ENCODE measurements around the gene LPP. TPM values are rescaled to one million over a fixed set of nuclear protein-coding genes. Genes with fewer than 3 reads are reported as not detected.

Gene LPP
- total and polyA plus RNA-seq, 2 of the 13 experiments (the other 11 are each of a cell fraction or from before 2014, with no cell fraction given) = 19.2 to 29.9 TPM

GRCh38 chr3:188212308-188212969, 58.5 kb downstream of the LPP start:
- CTCF ChIA-PET (ENCODE audit: low intra/inter-chr PET ratio, low total read pairs) = no interaction called here
- peak; percentile 60 for ATAC-seq
- TF ChIP-seq AKNA (CRISPR knock-in tag; IDR thresholded peaks at IDR 0.05; ENCODE audit: borderline replicate concordance) (no peak), MTERF4 (CRISPR knock-in tag; IDR thresholded peaks at IDR 0.05) (no peak), DZIP1 (CRISPR knock-in tag; IDR thresholded peaks at IDR 0.05) (no peak), MAF1 (CRISPR knock-in tag; IDR thresholded peaks at IDR 0.05; ENCODE audit: borderline replicate concordance) (no peak), BCL6 (CRISPR knock-in tag; IDR thresholded peaks at IDR 0.05) (peak; percentile 19), FOXP1 (IDR thresholded peaks at IDR 0.05) (no peak), FOXP1 (CRISPR knock-in tag; IDR thresholded peaks at IDR 0.05) (no peak), DPF2 (CRISPR knock-in tag; IDR thresholded peaks at IDR 0.05; ENCODE audit: borderline replicate concordance, low read depth) (no peak), THRA (CRISPR knock-in tag; IDR thresholded peaks at IDR 0.05; ENCODE audit: borderline replicate concordance) (no peak), HMGA1 (CRISPR knock-in tag; conservative IDR thresholded peaks at IDR 0.05) (no peak), ZNF792 (CRISPR knock-in tag; IDR thresholded peaks at IDR 0.05) (no peak), ATF7 (IDR thresholded peaks at IDR 0.05) (no peak), ATF7 (CRISPR knock-in tag; IDR thresholded peaks at IDR 0.05) (no peak), ZNF253 (CRISPR knock-in tag; IDR thresholded peaks at IDR 0.05; ENCODE audit: borderline replicate concordance) (no peak), NFKBIZ (CRISPR knock-in tag; IDR thresholded peaks at IDR 0.05) (no peak), GATAD2A (CRISPR knock-in tag; IDR thresholded peaks at IDR 0.05) (peak; percentile 34; the same call in 1 of the 2 replicates)

More at GRCh38 chr3:188212308-188212969, 58.5 kb downstream of the LPP start:
- POLR2A ChIA-PET = interaction anchor here (1.0 to 1.5 kb wide), 2 partner anchors 191 to 209 kb away, joined by 3 to 4 read pairs; no protein-coding TSS in a partner anchor
- Histone ChIP-seq H3K4me1 (ENCODE audit: insufficient read depth, low read length) (peaks cover 71% of the 10 kb centered on the region), H3K4me3 (replicated peaks in 1 of 3; ENCODE audit: insufficient read depth in 1 of 3, low read depth in 2 of 3, low read length in 3 of 3) (no peak overlapping the region), H3K27me3 (ENCODE audit: control insufficient read depth in 1 of 2, insufficient read depth in 2 of 2, low read length in 2 of 2) (no peaks in the 10 kb centered on the region), H3K4me2 (ENCODE audit: low read depth, low read length) (peak overlapping the region; percentile 40; the same call in 1 of the 2 replicates), H3K9ac (ENCODE audit: insufficient read depth, low read depth, low read length) (no peak overlapping the region), H3K9me3 (ENCODE audit: low read length) (no peaks in the 10 kb centered on the region), H3K79me2 (ENCODE audit: insufficient read depth, low read length) (peaks cover 70% of the 10 kb centered on the region), H2AFZ (ENCODE audit: low read length) (no peak overlapping the region), H3K27ac (ENCODE audit: extremely low read length, insufficient read depth, low read length) (peak overlapping the region; percentile 50), H4K20me1 (ENCODE audit: insufficient read depth, low read length) (no peaks in the 10 kb centered on the region), H3K36me3 (replicated peaks in 1 of 2; ENCODE audit: control insufficient read depth in 1 of 2, insufficient read depth in 2 of 2, low read length in 2 of 2) (peaks cover 5 to 14% of the 10 kb centered on the region in 2 experiments; a peak in 3 of 5 replicates)
- in situ Hi-C loops (cut with HindIII; ENCODE audit: extremely low pct_ligation_motif_present, low pct_unique_long_range_greater_than_20kb) (loop anchor here (25.0 kb wide), 1 partner anchor 750 kb away; no protein-coding TSS in a partner anchor), intact Hi-C loops (cut with micrococcal nuclease; ENCODE audit: unreplicated experiment) (no loop called here)
- DNase-seq (ENCODE audit: low spot score) (peak; percentile 80), FAIRE-seq (peak; percentile 81)
- WGBS (ENCODE audit: low lambda C conversion rate) = 53% methylated on average over 8 of the region's 9 CpGs
- no TSS peak for BruUV-seq (replicated peaks)
